Stimulated activated CD4-positive, alpha-beta T cell treated with anti-CD3 and anti-CD28 coated beads, Interleukin-2, amount 100 ng/mL, for 48 hours (primary cell): ENCODE measurements around the gene SBK1.

Source experiments
- DNase-seq, 2 donors: peaks; one replicate each; pipeline ENCODE4 v3.0.0-alpha.2; 2020

Gene SBK1

DNA sequence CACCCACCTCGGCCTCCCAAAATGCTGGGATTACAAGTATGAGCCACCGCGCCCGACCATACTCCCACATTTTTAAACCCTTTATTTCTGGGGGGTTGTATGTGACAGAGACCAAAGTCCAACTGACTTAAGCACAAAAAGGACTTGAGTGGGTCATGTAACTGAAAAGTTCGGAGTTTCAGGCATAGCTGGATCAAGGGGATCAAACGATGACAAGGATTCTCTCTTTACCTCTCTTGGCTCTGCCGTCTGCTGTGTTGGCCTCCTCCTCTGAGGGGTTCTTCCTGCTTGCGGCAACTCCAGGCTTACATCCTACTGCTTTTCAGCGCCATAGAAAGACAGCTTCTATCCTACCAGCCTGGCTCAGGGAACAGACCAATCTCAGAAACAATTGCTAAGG, 9.2 kb upstream of the SBK1 start:
- no peak for DNase-seq

DNA sequence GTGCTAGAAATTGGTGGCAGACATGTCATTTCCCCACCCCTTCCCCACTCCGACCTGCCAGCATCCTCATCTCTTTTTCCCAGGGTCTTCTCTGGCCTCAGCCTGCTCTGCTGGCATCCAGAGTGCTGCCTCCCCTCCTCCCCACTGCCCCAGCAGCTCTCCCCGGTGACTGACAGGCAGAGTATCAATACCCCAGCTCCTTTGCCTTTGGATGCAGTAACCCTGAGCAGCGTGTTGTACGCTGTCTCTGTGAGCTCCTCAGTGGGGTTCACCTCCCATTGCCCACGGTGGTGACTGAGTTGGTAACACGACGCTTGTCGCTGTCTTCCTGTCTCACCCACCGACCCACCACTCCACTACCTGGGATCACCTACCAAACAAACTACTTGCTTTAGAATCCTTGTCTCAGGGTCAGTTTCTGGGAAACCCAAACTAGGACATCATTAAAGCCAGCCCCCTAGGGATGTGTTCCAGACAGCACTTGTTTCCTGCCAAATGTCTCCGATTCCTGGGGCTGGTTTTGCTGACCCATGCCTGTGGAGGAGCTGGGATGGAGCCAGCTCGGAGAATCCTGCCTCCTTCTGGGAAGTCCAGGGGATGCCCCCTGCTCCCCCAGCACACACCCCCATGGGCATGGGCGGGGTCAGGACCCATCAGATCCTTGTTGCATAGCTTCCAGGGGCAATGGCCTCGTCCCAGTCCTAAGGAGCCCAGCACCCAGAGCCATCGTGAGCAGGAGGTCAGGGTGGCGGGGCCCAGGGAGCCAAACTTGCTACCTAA, 8.3 kb upstream of the SBK1 start:
- no peak for DNase-seq

DNA sequence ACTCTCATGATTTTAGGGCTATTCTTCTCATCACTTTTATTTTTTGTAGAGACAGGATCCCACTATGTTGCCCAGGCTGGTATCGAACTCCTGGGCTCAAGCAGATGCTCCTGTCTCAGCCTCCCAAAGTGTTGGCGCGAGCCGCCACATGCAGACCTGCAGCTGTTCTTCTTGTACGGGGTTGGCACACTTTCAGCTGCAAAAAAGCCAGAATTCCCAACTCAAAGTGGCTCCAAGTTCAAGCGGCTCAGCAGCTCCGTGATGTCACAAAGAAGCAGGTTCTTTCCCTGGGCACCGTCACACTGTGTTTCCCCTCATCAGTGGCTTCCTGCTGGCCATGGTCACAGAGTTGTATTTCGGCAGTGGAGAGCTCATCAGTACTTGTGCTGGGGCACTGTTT, 6.7 kb upstream of the SBK1 start:
- DNase-seq, result no peak

DNA sequence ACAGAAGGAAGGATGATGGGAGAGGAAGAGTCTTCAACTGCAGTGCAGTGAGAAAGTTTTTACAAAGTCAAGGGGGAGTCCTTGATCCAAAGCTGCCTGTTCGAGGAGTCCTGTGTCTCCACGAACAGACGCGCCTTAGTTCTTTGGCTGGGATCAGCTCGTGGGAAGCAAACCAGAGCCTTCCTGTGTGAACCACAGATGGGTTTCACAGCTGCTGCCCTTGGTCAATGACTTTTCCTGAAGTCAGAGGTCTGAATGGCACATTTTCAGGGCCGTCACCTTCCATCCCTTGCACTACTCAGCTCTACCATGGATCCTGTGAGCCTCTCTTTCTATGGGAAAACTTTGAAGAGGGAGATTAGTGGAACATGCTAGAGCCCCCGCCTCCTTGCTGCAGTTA, 4.2 kb upstream of the SBK1 start:
- DNase-seq, result no peak

DNA sequence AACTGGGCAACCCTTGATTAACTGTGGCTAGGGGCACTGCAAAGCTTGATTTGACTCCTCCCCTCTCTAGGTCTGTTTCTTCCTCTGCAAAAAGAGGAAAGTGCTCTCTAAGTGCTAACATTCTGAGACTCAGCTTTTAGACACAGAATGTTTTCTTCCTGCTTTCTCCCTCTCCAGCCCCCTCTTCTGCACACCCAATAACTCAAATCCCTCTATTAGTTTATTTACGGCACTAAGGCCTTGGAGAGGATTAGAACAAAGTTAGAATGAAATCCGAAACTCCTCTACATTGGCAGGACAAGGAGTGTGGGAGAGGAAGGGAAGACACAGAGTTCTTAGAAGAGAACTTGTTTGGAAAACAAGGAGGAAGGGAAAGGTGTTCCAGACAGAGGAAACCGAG, 3.3 kb upstream of the SBK1 start:
- DNase-seq, result no peak

DNA sequence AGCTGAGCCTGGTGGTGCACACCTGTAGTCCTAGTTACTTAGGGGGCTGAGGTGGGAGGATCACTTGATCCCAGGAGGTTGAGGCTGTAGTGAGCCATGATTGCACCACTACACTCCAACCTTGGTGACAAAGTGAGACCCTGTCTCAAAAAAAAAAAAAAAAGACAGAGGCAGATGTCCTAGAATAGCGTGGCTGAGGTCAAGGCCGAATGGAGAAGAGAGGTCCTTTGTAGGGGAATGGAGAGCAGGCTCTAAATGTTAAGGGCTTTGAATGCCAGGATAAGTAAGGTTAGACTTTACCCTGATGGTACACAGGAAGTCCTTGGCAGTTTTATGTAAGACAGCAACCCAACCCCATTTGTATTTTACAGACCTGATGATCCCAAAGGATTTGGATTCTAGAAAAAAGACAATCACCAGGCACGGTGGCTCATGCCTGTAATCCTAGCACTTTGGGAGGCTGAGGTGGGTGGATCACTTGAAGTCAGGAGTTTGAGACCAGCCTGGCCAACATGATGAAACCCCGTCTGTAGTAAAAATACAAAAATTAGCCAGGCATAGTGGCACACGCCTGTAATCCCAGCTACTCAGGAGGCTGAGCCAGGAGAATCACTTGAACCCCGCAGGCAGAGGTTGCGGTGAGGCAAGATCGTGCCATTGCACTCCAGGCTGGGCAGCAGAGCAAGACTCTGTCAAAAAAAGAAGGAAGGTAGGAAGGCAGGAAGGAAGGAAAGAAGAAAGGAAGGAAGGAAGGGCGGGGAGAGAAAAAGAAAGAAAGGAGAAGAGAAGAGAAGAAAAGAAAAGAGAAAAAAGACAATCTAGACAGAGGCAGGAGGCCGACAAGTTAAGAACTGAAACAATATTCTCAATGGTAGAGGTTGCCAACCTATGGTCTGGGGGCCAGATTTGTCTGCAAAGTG, 2.1 kb upstream of the SBK1 start:
- DNase-seq, result no peak

DNA sequence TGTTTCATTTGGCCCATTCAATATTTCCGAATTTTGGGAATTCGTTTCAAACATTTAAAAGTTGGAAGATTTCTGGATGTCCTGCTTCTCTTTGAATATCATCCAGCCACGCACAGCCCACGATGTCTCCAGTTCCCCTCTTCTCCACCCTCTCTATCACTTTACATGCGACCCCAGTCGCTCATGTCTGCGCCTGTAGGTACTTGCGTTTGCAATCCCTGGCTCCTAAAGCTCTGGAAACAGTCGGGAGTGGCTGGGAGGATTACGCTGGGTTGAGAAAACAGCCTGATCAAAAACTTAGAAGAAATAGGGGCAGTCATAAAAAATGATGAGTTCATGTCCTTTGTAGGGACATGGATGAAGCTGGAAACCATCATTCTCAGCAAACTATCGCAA, 1.5 kb upstream of the SBK1 start:
- no peak for DNase-seq

DNA sequence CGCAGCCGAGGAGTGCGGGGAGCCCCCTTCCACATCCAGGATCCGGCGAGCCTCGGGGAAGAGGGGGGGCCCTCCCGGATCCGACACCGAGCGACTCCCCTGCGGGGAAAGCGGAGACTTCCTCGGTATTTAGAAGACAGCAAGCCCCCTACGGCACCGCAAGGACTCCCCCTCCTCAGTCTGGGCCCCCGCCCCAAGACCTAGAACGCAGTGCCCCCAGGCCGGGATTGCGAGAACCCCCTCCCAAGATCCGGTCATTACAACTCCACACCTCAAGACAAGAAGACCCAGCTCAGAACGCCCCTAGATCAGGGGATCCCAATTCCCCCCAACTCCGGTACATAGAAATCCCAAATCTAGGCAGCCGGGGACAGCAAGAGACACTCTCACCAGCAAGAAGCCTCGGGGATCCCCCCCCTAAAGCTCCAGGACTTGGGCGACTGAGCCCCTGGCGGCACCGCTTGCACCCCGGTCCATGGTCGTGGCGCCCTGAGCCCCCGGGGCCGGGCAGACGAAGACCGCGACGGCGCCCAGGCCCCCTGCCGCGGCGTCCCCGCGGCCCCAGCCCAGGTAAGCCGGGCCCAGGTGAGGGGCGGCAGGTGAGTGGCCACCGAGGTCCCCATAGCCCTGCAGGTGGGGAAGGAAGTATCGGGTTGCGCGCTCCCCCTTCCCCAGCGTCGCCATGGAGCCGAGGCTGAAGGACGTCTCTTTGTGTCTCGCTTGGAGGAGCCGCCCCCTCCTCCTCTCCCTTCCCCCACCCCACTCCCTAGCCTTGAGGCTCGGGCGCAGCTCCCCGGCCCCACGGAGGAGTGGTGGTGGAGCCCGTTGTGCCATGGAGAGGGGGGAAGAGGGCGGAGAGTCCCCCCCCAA, 641 bp downstream of the SBK1 start:
- no peak for DNase-seq

DNA sequence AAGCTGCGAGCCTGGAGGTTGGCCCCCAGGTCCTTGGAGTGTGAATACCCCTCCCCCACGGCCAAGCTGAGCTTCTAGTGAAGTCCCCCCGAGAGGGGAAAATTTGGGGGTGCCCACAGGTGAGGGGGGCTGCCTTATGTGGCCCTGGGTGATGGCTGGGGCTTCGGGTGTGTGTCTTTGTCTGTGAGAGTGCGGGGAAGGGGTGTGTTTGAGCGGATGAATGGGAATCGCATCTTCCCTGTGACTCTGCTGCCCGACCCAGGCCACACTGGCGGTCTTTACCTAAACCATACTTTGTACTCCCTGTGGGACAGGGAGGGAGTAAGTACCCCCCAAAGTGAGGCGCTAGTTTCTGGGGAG, 1.3 kb downstream of the SBK1 start:
- no peak for DNase-seq

DNA sequence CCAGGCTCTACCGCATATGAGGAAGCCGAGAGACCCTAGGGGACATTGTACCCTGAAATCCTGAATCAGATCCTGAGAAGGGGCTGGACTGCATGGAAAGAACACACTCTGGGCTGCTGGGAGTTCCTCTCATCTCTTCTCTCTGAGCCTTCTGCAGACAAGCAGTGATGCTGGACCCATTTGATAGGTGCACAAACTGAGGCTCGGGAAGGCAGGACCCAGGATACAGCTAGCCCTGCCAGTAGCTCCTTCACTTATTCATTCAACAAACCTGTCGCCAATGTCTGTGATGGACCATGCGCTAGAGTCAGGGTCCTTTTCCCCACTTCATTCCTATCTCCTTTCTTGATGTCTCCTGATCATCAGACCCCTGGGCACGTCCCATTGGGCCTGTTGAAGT, 1.9 kb downstream of the SBK1 start:
- no peak for DNase-seq

DNA sequence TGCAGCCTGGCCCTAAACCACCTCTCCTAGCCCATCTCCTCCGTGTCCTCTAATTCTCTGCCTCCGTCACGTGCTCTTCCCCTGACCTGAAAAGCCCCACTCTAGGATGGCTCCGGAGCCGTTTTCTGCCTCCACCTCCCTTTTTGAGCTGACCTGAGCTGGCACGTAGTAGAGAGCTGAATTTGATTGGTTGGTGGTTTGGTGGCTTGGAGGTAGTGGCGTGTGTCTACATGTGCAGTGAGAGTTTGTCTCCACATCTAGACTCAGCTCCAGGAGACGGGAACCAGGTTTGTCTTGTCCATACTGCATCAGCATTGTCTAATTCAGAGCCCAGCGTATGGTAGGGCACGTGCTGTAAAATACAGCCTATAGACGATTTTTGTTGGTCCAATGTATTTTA, 3.0 kb downstream of the SBK1 start:
- no peak for DNase-seq

DNA sequence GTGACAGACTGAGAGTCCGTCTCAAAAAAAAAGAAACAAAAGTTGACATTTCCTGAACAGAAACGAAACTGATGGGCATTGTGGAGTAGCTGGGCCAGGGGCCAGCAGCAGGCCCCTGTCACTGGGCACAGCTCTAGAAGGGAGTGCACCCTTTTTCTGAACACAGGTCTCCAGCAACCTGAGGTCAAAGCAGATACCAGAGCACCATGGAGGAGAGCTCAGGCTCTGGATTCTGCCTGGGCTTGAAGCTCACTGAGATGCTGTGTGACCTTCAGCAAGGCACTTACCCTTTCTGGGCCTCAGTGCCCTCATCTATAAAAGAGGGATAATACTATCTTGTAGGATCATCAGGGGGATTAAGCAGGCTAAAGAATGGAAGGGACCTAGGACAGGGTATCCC, 5.0 kb downstream of the SBK1 start:
- DNase-seq, result no peak

DNA sequence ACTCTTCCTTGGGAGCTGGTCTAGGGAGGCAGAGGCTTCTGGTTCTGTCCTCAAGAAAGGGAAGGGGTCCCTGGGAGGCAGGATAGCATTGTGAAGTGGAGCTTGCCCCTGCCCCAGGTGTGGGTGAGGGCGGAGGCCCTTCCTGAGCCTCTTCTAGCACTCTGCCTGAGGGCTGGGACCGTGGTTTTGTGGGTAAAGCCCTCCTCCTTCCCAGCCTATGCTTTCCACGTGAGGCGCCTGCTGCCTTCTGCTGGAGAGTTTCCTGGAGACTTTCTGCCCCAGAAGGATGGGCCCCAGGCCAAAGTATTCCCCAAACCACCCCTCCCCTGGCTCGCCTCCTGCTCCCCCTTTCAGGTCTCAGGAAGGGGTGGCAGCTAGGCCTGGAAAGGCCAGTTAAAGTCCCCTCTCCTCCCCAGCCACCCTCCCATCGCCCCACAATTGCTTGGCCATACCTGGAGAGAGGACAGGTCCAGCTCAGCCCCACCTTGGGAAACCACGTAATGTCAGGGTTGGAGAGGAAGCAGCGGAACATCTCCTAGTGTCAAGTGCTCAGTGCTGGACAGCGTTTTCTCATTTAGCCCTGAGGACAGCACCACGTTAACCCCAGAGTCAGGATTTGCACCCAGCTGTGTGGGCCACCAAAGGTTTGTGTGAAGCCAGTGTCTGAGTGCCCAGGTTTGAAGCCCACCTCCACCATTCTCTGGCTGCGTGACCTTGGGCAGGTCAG, 5.6 kb downstream of the SBK1 start:
- no peak for DNase-seq

DNA sequence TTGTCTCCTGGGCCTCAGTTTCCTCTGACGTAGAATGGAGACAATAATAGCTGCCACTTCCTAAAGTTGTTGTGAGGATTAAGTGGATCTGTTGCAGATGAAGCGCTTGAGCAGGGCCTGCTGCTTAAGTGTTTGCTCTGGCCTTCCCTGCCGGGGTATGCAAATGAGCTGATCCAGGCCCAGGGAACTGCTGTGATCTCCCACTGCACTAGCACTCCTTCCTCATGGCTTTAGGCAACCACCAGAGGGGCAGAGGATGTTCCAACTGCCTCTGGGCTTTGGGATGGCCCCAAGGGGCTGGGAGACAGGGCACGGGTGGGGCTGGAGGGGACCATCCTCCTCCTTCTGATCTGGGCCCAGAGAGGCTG, 6.2 kb downstream of the SBK1 start:
- DNase-seq, result no peak

DNA sequence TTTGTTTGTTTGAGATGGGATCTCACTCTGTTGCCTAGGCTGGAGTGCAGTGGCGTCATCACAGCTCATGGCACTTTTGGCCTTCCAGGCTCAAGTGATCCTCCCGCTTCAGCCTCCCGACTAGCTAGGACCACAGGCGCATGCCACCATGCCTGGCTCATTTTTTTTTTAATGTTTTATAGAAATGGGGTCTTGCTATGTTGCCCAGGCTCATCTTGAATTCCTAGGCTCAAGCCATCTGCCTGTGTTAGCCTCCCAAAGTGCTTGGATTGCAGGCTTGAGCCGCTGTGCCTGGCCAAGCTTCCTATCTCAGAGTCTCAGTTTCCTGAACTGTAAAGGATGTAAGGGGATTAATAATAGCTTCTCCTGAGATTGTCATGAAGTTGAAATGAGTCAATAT, 8.0 kb downstream of the SBK1 start:
- no peak for DNase-seq

DNA sequence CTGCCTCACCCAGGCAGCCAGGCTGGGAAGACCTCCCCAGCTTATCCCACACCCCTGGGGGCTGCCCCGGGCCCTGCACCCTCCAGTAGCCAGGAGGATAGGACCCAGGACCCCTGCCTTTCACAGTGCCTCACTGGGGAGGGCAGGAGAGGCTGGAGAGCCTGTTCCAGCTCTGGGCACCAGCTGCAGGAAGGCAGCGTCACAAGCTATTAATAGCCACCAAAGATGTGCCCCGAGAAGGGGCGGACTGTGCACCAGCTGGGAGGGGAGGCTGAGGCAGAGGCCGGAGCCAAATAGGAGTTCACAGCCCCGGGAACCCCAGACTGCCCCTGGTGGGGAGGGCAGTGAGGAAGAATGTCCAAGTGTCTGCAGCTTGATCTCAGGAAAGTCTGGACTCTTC, 8.8 kb downstream of the SBK1 start:
- DNase-seq, result no peak

DNA sequence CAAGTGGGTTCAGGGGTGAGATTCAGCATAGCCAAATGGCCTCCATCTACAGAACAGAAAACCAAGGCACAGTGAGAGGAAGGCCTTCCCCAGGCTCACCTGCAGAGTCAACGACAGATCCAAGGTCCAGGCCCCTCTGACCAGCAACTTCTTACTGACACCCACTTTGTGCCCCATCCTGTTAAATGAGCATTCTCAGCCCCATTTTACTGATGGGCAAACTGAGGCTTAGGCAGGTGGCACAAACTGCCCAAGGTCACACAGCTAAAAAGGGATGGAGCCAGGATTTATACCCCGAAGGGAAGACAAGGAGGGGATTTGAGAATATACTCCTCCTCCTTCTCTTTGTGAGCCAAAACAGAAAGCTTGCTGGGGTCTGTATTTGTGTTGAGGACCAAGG, 9.3 kb downstream of the SBK1 start:
- DNase-seq, result no peak

DNA sequence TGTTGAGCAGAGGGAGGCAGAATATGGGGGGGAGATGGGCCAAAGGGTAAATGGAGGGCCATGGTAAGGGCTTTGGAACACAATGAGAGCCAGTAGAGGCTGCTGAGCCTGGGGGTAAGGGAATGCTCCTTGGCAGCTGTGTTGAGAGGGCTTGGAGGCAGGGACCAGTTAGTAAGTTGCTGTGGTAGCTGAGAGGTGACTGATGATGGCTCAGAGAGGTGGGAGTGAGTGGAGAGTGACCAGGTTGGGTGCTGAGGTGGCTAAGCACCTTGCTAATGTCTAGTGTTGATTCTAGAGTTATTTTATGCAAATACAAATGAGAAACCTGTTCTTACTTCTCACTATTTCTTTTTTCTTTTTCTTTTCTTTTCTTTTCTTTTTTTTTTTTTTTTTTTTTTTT, 10.8 kb downstream of the SBK1 start:
- DNase-seq, result no peak

DNA sequence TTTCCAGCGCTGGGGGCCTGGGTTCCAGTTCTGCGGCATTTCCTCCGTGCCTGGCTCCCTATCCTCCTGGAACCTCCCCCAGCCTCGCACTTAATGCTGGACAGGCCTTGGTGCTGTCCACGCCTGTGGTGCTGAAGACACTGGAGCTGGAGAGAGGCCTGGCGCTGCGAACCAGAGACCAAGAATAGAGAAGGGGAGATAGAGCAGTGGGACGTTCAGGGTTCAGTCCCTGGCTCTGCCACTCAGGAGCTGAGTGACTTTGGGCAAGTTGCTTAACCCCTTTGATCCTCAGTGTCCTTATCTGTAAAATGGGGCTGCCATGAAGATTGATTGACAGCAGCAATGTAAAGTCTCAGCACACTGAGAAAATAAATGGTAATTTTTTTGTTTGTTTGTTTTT, 11.9 kb downstream of the SBK1 start:
- DNase-seq, result no peak

DNA sequence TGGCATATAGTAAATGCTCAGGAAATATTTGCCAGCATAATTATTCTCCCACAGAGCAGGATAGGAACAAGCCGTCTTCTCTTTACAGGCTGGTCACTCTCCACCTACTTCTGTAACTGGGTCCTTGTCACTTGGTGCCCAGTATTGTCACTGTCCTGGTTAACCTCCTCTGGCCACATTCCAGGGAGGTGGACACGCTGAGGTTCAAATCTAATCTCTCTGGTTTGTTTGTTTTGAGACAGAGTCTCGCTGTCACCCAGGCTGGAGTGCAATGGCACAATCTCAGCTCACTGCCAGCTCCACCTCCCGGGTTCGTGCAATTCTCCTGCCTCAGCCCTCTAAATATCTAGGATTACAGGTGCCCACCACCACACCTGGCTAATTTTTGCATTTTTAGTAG, 15.6 kb downstream of the SBK1 start:
- no peak for DNase-seq

DNA sequence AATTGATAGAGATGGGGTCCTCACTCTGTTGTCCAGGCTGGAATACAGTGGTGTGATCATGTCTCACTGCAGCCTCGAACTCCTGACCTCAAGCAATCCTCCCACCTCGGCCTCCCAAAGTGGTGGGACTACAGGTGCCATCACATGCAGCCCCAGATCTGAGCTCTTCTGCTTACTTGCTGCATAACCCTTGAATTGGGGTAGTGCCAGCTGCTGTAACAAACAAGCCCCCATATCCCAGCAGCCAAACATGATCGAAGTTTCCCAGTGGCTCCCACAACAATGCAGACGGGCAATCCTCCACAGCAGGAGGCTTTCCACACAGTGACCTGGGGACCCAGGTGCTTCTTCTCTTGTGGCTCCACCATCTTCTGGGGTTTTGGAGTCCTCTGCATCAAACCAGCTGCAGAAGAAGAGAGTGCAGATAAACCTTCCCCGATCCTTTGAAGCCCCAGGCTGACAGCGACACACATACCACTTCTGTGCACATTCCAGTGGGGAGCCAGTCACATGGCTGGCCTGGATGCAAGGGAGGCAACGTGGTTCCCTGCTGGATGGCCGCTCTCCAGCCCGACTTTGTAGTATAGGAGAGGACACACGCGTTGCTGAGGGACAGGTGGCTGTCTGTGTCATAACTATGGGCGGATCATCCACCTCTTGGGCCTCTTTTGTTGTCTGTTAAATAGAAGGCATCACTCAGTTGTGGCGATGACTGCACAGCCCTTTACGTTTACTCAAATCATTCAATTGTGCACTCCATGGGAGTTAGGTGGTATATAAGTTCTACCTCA, 16.7 kb downstream of the SBK1 start:
- no peak for DNase-seq

DNA sequence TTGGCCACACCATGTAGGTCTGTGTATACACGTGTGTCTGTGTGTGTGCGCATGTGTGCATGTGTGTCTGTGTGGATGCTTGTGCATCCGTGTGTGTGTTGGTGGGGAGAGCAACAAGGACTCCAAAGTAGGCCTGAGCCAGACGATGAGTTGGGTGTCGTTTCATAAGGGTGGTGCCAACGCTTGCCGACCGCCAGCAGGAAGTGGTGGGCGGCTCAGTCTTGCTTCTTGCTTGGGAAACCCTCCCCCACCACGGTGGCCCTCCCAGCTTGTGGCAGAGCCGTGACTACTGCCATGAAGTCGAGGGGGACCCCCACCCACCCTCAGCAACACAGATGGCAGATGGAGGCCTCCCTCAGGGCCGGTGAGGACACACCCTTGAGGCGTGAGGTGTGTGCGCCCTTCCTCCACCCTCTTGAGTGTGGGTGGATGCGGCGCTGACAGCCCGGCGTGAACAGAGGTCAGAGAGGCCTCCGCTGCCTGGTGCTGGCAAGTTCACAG, 17.5 kb downstream of the SBK1 start:
- DNase-seq, result peak; percentile 66 to 69
